K562 (cell line): ENCODE results near the gene ORC5. TPM values are rescaled to one million over a fixed set of nuclear protein-coding genes. Genes with fewer than 3 reads are reported as not detected.

Source experiments
- ATAC-seq: fragments of 200-7000 bp; cut with Tn5 transposase; 3 replicates; pipeline ENCODE4 v1.9.1; 2020; ENCODE audit warnings: moderate library complexity
- BruUV-seq: library from RNA; stranded (reverse); fragments of 400-500 nt; replicated peaks from 2 replicates; lab custom pipeline; 2021; lab: Mats Ljungman, UMichigan
- CTCF ChIA-PET: fragments of 300-600 bp; formaldehyde crosslinking; extraction: SDS; loops from one replicate; lab custom pipeline; 2021; ENCODE audit warnings: low intra/inter-chr PET ratio; lab: Yijun Ruan, JAX
- POLR2A ChIA-PET: fragments of 300-600, 350-650 bp; sonication (Branson Sonifier 250); formaldehyde crosslinking; extraction: SDS; loops from one replicate; lab custom pipeline; 2021; ENCODE audit warnings: antibody characterized with exemption, inconsistent platforms; lab: Yijun Ruan, JAX
- DNase-seq, 4 experiments: peaks; one replicate each; pipeline versions ENCODE4 v3.0.0 to v3.0.0-alpha.2; 2011 to 2018; ENCODE audit warnings: low spot score in 3 of 4, mixed read lengths in 3 of 4; ENCODE audit errors: extremely low read depth in 1 of 4
- FAIRE-seq: peaks from 2 replicates; lab custom pipeline; 2011; peaks lifted over from hg19 to GRCh38; lab: Jason Lieb, UNC
- H2AFZ ChIP-seq: 2 replicates; pipeline ENCODE4 v1.6.0; 2011; ENCODE audit warnings: low read depth, low read length, control low read depth, inconsistent platforms
- H3K27ac ChIP-seq: fragments of 200-600 bp; 3 replicates; pipeline ENCODE4 v1.8.0; 2011; ENCODE audit warnings: low read depth, mild to moderate bottlenecking, control low read depth, inconsistent platforms, low read length, moderate library complexity, mixed read lengths; ENCODE audit errors: extremely low read depth
- H3K27me3 ChIP-seq, 2 experiments: fragments of 300-600 bp in 1 of 2; 2 replicates in 1 of 2; 3 replicates in 1 of 2; pipeline versions ENCODE4 v1.6.0 to v1.8.0; 2011; ENCODE audit warnings: inconsistent platforms in 2 of 2, low read length in 2 of 2, mild to moderate bottlenecking in 1 of 2, mixed read lengths in 1 of 2, moderate library complexity in 1 of 2; ENCODE audit not compliant: control insufficient read depth in 2 of 2, insufficient read depth in 2 of 2
- H3K36me3 ChIP-seq: fragments of 300-600 bp; 3 replicates; pipeline ENCODE4 v1.8.0; 2011; ENCODE audit warnings: mild to moderate bottlenecking, low read length, inconsistent platforms; ENCODE audit not compliant: control insufficient read depth, insufficient read depth
- H3K4me1 ChIP-seq, 2 experiments: fragments of 200-600 bp in 1 of 2; replicated peaks in 1 of 2; 2 replicates in 1 of 2; 3 replicates in 1 of 2; pipeline versions ENCODE4 v1.5.1 to v1.8.0; 2011; ENCODE audit warnings: inconsistent platforms in 2 of 2, low read length in 2 of 2, mild to moderate bottlenecking in 1 of 2, mixed read lengths in 1 of 2, moderate library complexity in 1 of 2; ENCODE audit not compliant: control insufficient read depth in 2 of 2, insufficient read depth in 2 of 2
- H3K4me2 ChIP-seq: 2 replicates; pipeline ENCODE4 v1.6.1; 2011; ENCODE audit warnings: low read length, control low read depth, inconsistent platforms, mixed read lengths; ENCODE audit not compliant: insufficient read depth
- H3K4me3 ChIP-seq: fragments of 200-600 bp; sonication (generic), shearing (Covaris generic); 2 replicates; pipeline ENCODE4 v1.5.1; 2016; ENCODE audit warnings: control low read depth, inconsistent platforms
- H3K79me2 ChIP-seq: fragments of 200-600 bp; 3 replicates; pipeline ENCODE4 v1.8.0; 2011; ENCODE audit warnings: low read length, inconsistent platforms; ENCODE audit not compliant: control insufficient read depth, insufficient read depth
- H3K9ac ChIP-seq, 2 experiments: 2 replicates each; pipeline versions ENCODE4 v1.6.0 to v1.6.1; 2011; ENCODE audit warnings: low read depth in 2 of 2, low read length in 2 of 2, control low read depth in 1 of 2, inconsistent platforms in 1 of 2, mild to moderate bottlenecking in 1 of 2, mixed read lengths in 1 of 2; ENCODE audit not compliant: insufficient read depth in 1 of 2
- H3K9me1 ChIP-seq: one replicate; pipeline ENCODE4 v1.6.0; 2011; ENCODE audit warnings: inconsistent platforms, mild to moderate bottlenecking, low read length, moderate library complexity; ENCODE audit not compliant: control insufficient read depth, insufficient read depth
- H3K9me3 ChIP-seq: replicated peaks from 2 replicates; pipeline ENCODE4 v1.5.1; 2011; ENCODE audit warnings: low read depth, low read length, inconsistent platforms; ENCODE audit not compliant: control insufficient read depth, insufficient read depth
- H4K20me1 ChIP-seq: replicated peaks from 2 replicates; pipeline ENCODE4 v1.6.1; 2011; ENCODE audit warnings: low read length, inconsistent platforms, mixed read lengths; ENCODE audit not compliant: control insufficient read depth, insufficient read depth
- BDP1 ChIP-seq: IDR thresholded peaks from 3 replicates; pipeline ENCODE4 v1.6.1; 2011; ENCODE audit not compliant: insufficient read length, insufficient read depth
- BRF1 ChIP-seq: IDR thresholded peaks from 3 replicates; pipeline ENCODE4 v1.6.1; 2011; ENCODE audit warnings: borderline replicate concordance, mild to moderate bottlenecking; ENCODE audit not compliant: insufficient read length; ENCODE audit errors: extremely low read depth
- CHCHD3 ChIP-seq: fragments of 250-450 bp; sonication (Bioruptor Pico); IDR thresholded peaks from 2 replicates; pipeline ENCODE4 v2.1.2; 2022; ENCODE audit warnings: mild to moderate bottlenecking
- FOSL1 ChIP-seq: fragments of 200-800 bp; sonication (Bioruptor generic); conservative IDR thresholded peaks from 2 replicates; pipeline ENCODE4 v1.6.1; 2016; ENCODE audit warnings: missing genetic modification characterization, missing compliant biosample characterization
- FUS ChIP-seq: fragments of 200-400 bp; formaldehyde crosslinking; optimal IDR thresholded peaks from 2 replicates; pipeline ENCODE3; 2017; ENCODE audit warnings: low read depth, low read length
- GTF3C2 ChIP-seq: IDR thresholded peaks from 3 replicates; pipeline ENCODE4 v1.6.1; 2011; ENCODE audit warnings: borderline replicate concordance, mild to moderate bottlenecking, moderate library complexity; ENCODE audit not compliant: insufficient read length; ENCODE audit errors: extremely low read depth
- HDAC3 ChIP-seq: fragments of 450-650 bp; IDR thresholded peaks from 2 replicates; pipeline ENCODE4 v1.6.1; 2018; ENCODE audit warnings: borderline replicate concordance, mild to moderate bottlenecking, moderate library complexity; ENCODE audit not compliant: partially characterized antibody
- MAFK ChIP-seq: IDR thresholded peaks from 2 replicates; pipeline ENCODE4 v1.6.1; 2011; ENCODE audit warnings: low read length, improper control_type of control experiment
- MECOM ChIP-seq: fragments of 250-450 bp; sonication (Bioruptor Pico); IDR thresholded peaks from 2 replicates; pipeline ENCODE4 v1.8.0; 2022; ENCODE audit warnings: inconsistent platforms
- SOX6 ChIP-seq: fragments of 450-650 bp; IDR thresholded peaks from 2 replicates; pipeline ENCODE4 v1.6.1; 2014; ENCODE audit warnings: mild to moderate bottlenecking
- TOE1 ChIP-seq, 2 experiments: fragments of 450-650 bp in 1 of 2; sonication (generic) in 1 of 2; formaldehyde crosslinking in 1 of 2; IDR thresholded peaks; 2 replicates each; pipeline versions ENCODE4 v1.7.1 to v1.8.0; 2016 to 2022; ENCODE audit warnings: borderline replicate concordance in 2 of 2, mild to moderate bottlenecking in 2 of 2, antibody characterized with exemption in 1 of 2, inconsistent platforms in 1 of 2, low read depth in 1 of 2, missing genetic modification reagents in 1 of 2, moderate library complexity in 1 of 2
- ZBTB1 ChIP-seq: sonication (generic); formaldehyde crosslinking; IDR thresholded peaks from 2 replicates; pipeline ENCODE4 v1.8.1; 2023; ENCODE audit warnings: missing genetic modification reagents, low read depth, mild to moderate bottlenecking, borderline replicate concordance
- ZNF140 ChIP-seq: fragments of 250-450 bp; sonication (Bioruptor Pico); IDR thresholded peaks from 2 replicates; pipeline ENCODE4 v1.8.0; 2021; ENCODE audit warnings: moderate library complexity, mild to moderate bottlenecking, inconsistent platforms
- ZNF232 ChIP-seq: sonication (generic); formaldehyde crosslinking; IDR thresholded peaks from 2 replicates; pipeline ENCODE4 v1.8.0; 2022; ENCODE audit warnings: mild to moderate bottlenecking, missing genetic modification reagents
- ZNF24 ChIP-seq: fragments of 450-650 bp; IDR thresholded peaks from 2 replicates; pipeline ENCODE4 v1.6.1; 2016
- ZNF589 ChIP-seq: fragments of 200-800 bp; sonication (Bioruptor generic); IDR thresholded peaks from 2 replicates; pipeline ENCODE4 v1.6.1; 2016; ENCODE audit warnings: low read depth, missing genetic modification characterization, missing compliant biosample characterization
- WGBS: fragments of 100-300 bp; shearing (Covaris generic); methylation state at CpG from one replicate; pipeline ENCODE4 v1.1.6; 2016; ENCODE audit warnings: low coverage, mixed read lengths; ENCODE audit not compliant: insufficient coverage; ENCODE audit errors: missing lambda C conversion rate; 5-methylcytosine and 5-hydroxymethylcytosine counted together
- in situ Hi-C: fragments of 300-500 bp; cut with MboI; formaldehyde crosslinking; loops from 4 replicates; pipeline ENCODE4 v1.15.0; 2018; ENCODE audit warnings: inconsistent platforms, mixed read lengths
- intact Hi-C: fragments of 100-400 bp; cut with micrococcal nuclease; formaldehyde crosslinking; loops from 2 replicates; pipeline ENCODE4 v1.14.2; 2022
- polyA plus RNA-seq, 8 experiments: library from polyadenylated mRNA; depleted of rRNA in 4 of 8; stranded (reverse) in 5 of 8; unstranded in 3 of 8; fragments of >200 nt; fragmentation: Nextera tagmentation in 2 of 8; fragmentation: Illumina TruSeq in 1 of 8; extraction: Ambion mirVana in 2 of 8; extraction: Trizol in 1 of 8; gene quantifications; 2 replicates each; pipeline versions ENCODE4 v1.2.1 to v1.2.3, GENCODE V29; 2011 to 2014; ENCODE audit warnings: inconsistent platforms in 1 of 8, missing spikeins in 1 of 8
- total RNA-seq, 7 experiments: library from RNA; depleted of rRNA in 6 of 7; stranded (reverse); fragments of >200 nt in 6 of 7; fragmentation: Illumina TruSeq in 2 of 7; extraction: Trizol in 2 of 7; gene quantifications; 2 replicates each; pipeline versions ENCODE4 v1.2.1 to v1.2.3, GENCODE V29; 2011 to 2021; ENCODE audit warnings: low replicate concordance in 1 of 7
- TF ChIP-seq, protein P1 (sequence below): sonication (generic); formaldehyde crosslinking; IDR thresholded peaks from 2 replicates; pipeline ENCODE4 v1.9.0; 2022; ENCODE audit warnings: mild to moderate bottlenecking, missing genetic modification reagents
- TF ChIP-seq, protein P2 (sequence below), 2 experiments: fragments of 450-650 bp; IDR thresholded peaks; 2 replicates each; pipeline ENCODE4 v1.6.1; 2016

ORC5 gene
- total and polyA plus RNA-seq, 9 of the 15 experiments (the other 6 are each of a cell fraction or from before 2014, with no cell fraction given) = 29.8 to 136 (median 54.8) TPM

DNA sequence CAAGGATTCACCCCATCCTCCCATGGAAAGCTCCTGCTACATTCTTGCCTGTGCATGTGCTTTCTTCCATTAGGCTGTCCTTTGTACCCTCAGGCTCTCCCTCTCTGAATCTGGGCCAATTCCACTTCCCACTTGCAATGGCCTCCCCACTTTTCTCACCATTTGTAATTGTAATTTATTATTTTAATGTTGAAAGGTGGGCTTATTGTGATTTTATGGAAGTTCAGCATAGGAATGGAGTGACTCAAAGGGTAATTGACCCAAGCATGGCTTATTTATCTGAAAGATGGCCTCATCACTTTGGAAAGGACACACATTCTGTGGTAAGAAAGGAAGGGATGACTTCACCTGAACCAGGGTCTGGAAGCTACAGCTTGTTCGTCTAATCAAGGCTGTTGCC is 46.9 kb upstream of the ORC5 start:
- H3K27me3 ChIP-seq = peaks cover 0 to 6% of the 10 kb centered on the region in 2 experiments; a peak in 2 of 5 replicates
- no peaks in the 10 kb centered on the region for H4K20me1 ChIP-seq
- H2AFZ ChIP-seq = no peak overlapping the region
- DNase-seq (no peak), FAIRE-seq (no peak), ATAC-seq (no peak)
- no peaks in the 10 kb centered on the region for H3K36me3 ChIP-seq
- H3K9me3 ChIP-seq = no peaks in the 10 kb centered on the region
- no TSS peak for BruUV-seq
- no peak overlapping the region for H3K4me2 ChIP-seq
- in situ Hi-C loops (no loop called here), intact Hi-C loops (loop anchor here (10.0 kb wide), 1 partner anchor 680 kb away; no protein-coding TSS in a partner anchor)
- H3K9me1 ChIP-seq = no peaks in the 10 kb centered on the region
- ChIA-PET CTCF (no interaction called here), POLR2A (no interaction called here)
- H3K79me2 ChIP-seq = no peaks in the 10 kb centered on the region
- 0% methylated on average over 1 of the region's 1 CpG for WGBS
- H3K4me3 ChIP-seq = no peak overlapping the region
- H3K27ac ChIP-seq = no peak overlapping the region
- no peaks in the 10 kb centered on the region for H3K4me1 ChIP-seq
- H3K9ac ChIP-seq = no peak overlapping the region
- TF ChIP-seq ZNF232 (CRISPR knock-in tag) (no peak), SOX6 (no peak), BRF1 (no peak), HDAC3 (no peak), GTF3C2 (no peak), MAFK (no peak), TOE1 (IDR thresholded peaks at IDR 0.05; ENCODE audit: borderline replicate concordance) (no peak), TOE1 (CRISPR knock-in tag; IDR thresholded peaks at IDR 0.05; ENCODE audit: borderline replicate concordance, low read depth) (no peak), ZNF140 (no peak), BDP1 (no peak), ZBTB1 (CRISPR knock-in tag) (no peak), CHCHD3 (CRISPR knock-in tag) (no peak), MECOM (CRISPR knock-in tag) (no peak), ZNF24 (no peak), ZNF589 (CRISPR knock-in tag) (no peak), FUS (no peak), FOSL1 (tag) (no peak)
- TF ChIP-seq, protein P1, sequence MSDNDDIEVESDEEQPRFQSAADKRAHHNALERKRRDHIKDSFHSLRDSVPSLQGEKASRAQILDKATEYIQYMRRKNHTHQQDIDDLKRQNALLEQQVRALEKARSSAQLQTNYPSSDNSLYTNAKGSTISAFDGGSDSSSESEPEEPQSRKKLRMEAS (CRISPR knock-in tag) = no peak
- TF ChIP-seq, protein P2, sequence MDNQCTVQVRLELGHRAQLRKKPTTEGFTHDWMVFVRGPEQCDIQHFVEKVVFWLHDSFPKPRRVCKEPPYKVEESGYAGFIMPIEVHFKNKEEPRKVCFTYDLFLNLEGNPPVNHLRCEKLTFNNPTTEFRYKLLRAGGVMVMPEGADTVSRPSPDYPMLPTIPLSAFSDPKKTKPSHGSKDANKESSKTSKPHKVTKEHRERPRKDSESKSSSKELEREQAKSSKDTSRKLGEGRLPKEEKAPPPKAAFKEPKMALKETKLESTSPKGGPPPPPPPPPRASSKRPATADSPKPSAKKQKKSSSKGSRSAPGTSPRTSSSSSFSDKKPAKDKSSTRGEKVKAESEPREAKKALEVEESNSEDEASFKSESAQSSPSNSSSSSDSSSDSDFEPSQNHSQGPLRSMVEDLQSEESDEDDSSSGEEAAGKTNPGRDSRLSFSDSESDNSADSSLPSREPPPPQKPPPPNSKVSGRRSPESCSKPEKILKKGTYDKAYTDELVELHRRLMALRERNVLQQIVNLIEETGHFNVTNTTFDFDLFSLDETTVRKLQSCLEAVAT (IDR thresholded peaks at IDR 0.05) = no peak
